Measurements from ENCODE around the gene ADAMTS1. TPM values are rescaled to one million over a fixed set of nuclear protein-coding genes. Genes with fewer than 3 reads are reported as not detected.

The ADAMTS1 gene
- total and polyA plus RNA-seq, 9 donors = 93.7 to 532 (median 282) TPM

DNA sequence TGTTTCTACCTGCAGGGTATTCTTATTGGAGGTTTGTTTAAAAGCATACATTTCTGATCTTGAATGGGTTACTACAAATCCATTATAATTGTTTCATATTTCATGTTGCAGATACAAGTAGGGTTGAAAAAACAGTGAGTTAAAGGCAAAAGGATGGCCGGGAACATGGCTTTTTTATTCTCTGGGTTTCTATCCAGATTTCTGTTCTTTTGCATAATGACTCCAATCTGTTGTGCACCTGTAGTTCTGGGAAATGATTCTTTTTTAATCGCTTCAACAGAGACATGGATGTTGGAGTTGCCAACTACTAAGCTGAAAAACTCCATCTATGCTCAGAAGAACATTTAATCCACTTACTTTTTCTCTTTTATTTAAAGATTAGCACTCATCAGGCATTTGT lies 2.7 kb upstream of the ADAMTS1 start:
- TF ChIP-seq EP300 (IDR thresholded peaks at IDR 0.05) = no peak
- TF ChIP-seq POLR2A (IDR thresholded peaks at IDR 0.05) = no peak
- TF ChIP-seq, protein P1, sequence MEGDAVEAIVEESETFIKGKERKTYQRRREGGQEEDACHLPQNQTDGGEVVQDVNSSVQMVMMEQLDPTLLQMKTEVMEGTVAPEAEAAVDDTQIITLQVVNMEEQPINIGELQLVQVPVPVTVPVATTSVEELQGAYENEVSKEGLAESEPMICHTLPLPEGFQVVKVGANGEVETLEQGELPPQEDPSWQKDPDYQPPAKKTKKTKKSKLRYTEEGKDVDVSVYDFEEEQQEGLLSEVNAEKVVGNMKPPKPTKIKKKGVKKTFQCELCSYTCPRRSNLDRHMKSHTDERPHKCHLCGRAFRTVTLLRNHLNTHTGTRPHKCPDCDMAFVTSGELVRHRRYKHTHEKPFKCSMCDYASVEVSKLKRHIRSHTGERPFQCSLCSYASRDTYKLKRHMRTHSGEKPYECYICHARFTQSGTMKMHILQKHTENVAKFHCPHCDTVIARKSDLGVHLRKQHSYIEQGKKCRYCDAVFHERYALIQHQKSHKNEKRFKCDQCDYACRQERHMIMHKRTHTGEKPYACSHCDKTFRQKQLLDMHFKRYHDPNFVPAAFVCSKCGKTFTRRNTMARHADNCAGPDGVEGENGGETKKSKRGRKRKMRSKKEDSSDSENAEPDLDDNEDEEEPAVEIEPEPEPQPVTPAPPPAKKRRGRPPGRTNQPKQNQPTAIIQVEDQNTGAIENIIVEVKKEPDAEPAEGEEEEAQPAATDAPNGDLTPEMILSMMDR (IDR thresholded peaks at IDR 0.05) = no peak
- H3K36me3 ChIP-seq = no peaks in the 10 kb centered on the region
- 21 to 30% (median 24%) methylated on average over 2 of the region's 2 CpGs for WGBS, 3 donors
- H3K27ac ChIP-seq = no peak overlapping the region
- no peak overlapping the region for H3K4me3 ChIP-seq
- H3K27me3 ChIP-seq = no peaks in the 10 kb centered on the region
- intact Hi-C loops (cut with DNase I) = loop anchor here (5.0 to 10.0 kb wide), 6 partner anchors 46 to 1899 kb away; no protein-coding TSS in a partner anchor
- no peaks in the 10 kb centered on the region for H3K9me3 ChIP-seq
- no peaks in the 10 kb centered on the region for H3K4me1 ChIP-seq (ENCODE audit: insufficient read depth)
- DNase-seq = no peak

DNA sequence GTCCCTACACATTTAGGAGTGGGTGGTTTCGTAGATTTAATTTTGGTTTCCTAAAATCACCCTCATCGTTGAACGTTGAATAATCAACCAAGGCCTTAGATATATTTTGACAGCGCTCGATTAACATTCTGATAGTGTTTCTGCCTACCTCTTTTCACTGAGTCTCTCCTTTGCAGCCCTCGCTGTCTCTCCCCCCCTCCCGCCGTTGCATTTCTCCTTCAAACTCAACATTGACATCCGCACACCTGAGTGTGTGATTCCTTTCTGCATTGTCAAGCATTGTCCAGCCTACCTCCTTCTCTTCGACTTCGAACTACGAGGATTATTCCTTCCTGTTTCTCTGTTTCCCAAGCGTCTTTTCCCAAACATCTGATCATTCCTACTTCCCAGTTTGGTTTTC lies 1.8 kb upstream of the ADAMTS1 start:
- intact Hi-C loops (cut with DNase I) = loop anchor here (5.0 to 10.0 kb wide), 6 partner anchors 45 to 1900 kb away; no protein-coding TSS in a partner anchor
- peak; percentile 12 for TF ChIP-seq EP300 (IDR thresholded peaks at IDR 0.05)
- TF ChIP-seq POLR2A (IDR thresholded peaks at IDR 0.05) = no peak
- Histone ChIP-seq H3K9me3 (no peaks in the 10 kb centered on the region), H3K4me3 (peak overlapping the region; percentile 87), H3K27ac (peak overlapping the region; percentile 74 to 96), H3K27me3 (no peaks in the 10 kb centered on the region), H3K4me1 (ENCODE audit: insufficient read depth) (no peaks in the 10 kb centered on the region), H3K36me3 (no peaks in the 10 kb centered on the region)
- peak in 3 of 5 donors; percentile 34 to 43 (median 39) for DNase-seq
- WGBS, 3 donors = 18 to 38% (median 31%) methylated on average over 13 of the region's 13 CpGs

DNA sequence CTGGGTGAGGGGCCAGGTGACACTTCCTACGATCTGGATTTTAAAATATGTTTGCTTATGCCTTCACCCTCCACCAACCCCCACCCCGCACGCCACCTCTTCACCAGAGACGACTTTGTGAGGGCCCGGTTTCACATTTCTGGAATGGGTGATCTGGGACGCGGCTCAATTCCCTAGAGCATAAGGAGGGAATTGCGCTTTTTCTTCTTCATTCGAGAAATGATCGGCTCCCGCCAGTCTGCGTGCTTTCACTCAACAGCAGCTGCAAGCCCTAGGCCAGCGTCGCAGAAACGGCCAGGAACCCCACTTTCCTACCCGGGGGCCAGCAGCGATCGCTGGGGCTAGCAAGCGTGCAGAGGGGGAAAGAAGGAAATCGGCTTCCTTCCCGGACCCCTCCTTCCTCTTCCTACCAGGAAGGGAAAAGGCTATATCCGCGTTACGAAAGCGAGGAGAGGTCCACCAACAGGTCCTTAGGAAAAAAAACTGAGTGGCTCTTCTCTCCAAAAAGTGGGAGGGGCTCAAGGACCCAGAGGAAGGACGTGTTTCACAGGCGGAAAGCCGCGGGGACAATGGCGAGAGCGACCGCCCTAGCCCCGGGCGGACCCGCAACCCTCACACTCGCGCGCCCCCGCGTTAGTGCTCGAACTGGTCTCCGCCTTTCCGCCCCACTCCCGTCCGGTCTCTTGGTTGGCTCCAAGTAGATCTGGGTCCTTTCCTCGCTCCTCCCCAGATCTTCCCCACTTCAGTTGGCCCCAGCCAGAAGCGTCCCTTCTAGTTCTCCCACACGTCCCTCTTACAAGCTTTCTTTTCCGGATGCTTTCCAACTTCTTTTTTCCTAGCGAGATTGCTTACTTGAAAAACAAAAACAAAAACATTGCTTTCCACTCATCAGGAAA lies 1.1 kb upstream of the ADAMTS1 start:
- intact Hi-C loops (cut with DNase I) = loop anchor here (5.0 to 10.0 kb wide), 6 partner anchors 44 to 1901 kb away; no protein-coding TSS in a partner anchor
- no peaks in the 10 kb centered on the region for H3K4me1 ChIP-seq (ENCODE audit: insufficient read depth)
- H3K9me3 ChIP-seq = no peaks in the 10 kb centered on the region
- no peaks in the 10 kb centered on the region for H3K27me3 ChIP-seq
- H3K36me3 ChIP-seq = no peaks in the 10 kb centered on the region
- TF ChIP-seq, protein P1 (IDR thresholded peaks at IDR 0.05) = peak in 2 of 3 donors; percentile 32 to 37
- TF ChIP-seq POLR2A (IDR thresholded peaks at IDR 0.05) = peak; percentile 89
- TF ChIP-seq EP300 (IDR thresholded peaks at IDR 0.05) = no peak
- WGBS, 3 donors = 0 to 1% (median 0%) methylated on average over 50 of the region's 50 CpGs
- DNase-seq = peak; percentile 92 to 94 (median 93)
- H3K4me3 ChIP-seq = peak overlapping the region; percentile 87
- H3K27ac ChIP-seq = peak overlapping the region; percentile 74 to 96

DNA sequence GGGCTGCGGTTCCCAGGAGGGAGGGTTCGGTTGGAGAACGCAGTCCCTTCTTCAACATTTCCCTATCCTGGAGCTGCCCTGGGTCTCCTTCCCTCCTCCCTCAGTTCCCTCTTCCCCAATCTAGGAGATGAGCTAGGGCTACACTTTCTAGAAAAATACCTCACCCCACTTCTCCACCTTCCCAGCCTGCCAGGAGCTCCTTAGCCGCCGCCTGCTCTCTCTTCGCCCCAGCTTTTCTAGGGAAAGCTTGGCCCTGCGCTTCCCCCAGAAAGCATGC lies 488 bp upstream of the ADAMTS1 start:
- TF ChIP-seq, protein P1 (IDR thresholded peaks at IDR 0.05) = no peak
- TF ChIP-seq POLR2A (IDR thresholded peaks at IDR 0.05) (no peak), EP300 (IDR thresholded peaks at IDR 0.05) (no peak)
- intact Hi-C loops (cut with DNase I) = loop anchor here (1.0 to 10.0 kb wide), 8 partner anchors 43 to 1902 kb away; no protein-coding TSS in a partner anchor

More for the DNA sequence above, 488 bp upstream of the ADAMTS1 start:
- Histone ChIP-seq H3K27ac (peak overlapping the region; percentile 74 to 96), H3K4me1 (ENCODE audit: insufficient read depth) (peaks cover 2% of the 10 kb centered on the region), H3K4me3 (peak overlapping the region; percentile 87), H3K36me3 (no peaks in the 10 kb centered on the region), H3K27me3 (no peaks in the 10 kb centered on the region), H3K9me3 (no peaks in the 10 kb centered on the region)
- no peak for DNase-seq
- WGBS, 3 donors = 0% methylated on average over 7 of the region's 7 CpGs
